ENCODE measurements around the gene RASSF3.

RASSF3 gene

GRCh38 chr12:64729909-64730587 is 119.8 kb downstream of the RASSF3 start:
- no peak for DNase-seq (ENCODE audit: low spot score)

GRCh38 chr12:64730588-64730969 is 120.3 kb downstream of the RASSF3 start:
- DNase-seq (ENCODE audit: low spot score), result no peak

- DNase-seq (ENCODE audit: low spot score), result no peak
Measured at GRCh38 chr12:64731683-64732082, 121.4 kb downstream of the RASSF3 start.

- DNase-seq (ENCODE audit: low spot score), result no peak
Measured at GRCh38 chr12:64733857-64734256, 123.6 kb downstream of the RASSF3 start.

GRCh38 chr12:64735442-64735841 is 125.1 kb downstream of the RASSF3 start:
- no peak for DNase-seq (ENCODE audit: low spot score)

GRCh38 chr12:64736771-64737170 is 126.5 kb downstream of the RASSF3 start:
- no peak for DNase-seq (ENCODE audit: low spot score)

DNA sequence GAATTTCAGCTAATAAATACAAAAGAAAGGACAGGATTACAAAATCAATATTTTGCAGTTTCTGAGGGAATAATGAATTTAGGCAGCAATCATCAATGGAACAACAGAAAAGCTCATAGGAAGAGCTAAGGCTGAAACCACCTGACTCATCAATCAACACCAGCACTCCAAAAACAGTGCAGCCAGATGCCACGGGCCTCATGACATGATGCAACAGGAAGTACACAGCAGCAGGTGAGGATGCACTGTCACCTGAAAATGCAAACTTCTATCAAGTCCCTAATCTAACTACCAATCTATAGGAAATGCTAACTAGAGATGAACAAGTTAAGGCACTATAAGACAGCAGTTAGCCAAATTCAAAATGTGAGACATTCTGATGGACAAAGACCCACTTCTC is 127.2 kb downstream of the RASSF3 start:
- DNase-seq (ENCODE audit: low spot score), result no peak

GRCh38 chr12:64739778-64740177 is 129.5 kb downstream of the RASSF3 start:
- no peak for DNase-seq (ENCODE audit: low spot score)

- DNase-seq (ENCODE audit: low spot score), result no peak
Measured at GRCh38 chr12:64740646-64741045, 130.4 kb downstream of the RASSF3 start.

DNA sequence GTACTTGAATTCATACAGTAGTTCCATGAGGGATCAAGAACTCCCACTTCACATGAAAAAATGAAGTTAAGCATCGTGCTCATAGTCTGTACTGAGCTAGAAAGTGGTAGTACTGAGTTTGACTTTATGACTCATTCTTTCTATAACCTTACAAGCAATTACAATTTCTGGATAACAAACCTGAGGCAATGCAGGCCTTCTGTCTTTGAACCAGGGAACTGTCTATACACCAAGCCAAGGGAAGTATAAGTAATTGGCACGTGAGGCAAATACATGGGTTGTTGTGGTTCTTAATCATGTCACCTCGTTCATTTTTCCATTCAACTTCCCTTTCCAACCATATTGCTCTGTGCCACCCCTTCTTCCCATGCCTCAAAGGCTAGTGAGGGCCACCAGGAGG is 132.1 kb downstream of the RASSF3 start:
- no peak for DNase-seq (ENCODE audit: low spot score)

- DNase-seq (ENCODE audit: low spot score), result no peak
Measured at GRCh38 chr12:64743206-64743605, 132.9 kb downstream of the RASSF3 start.

GRCh38 chr12:64744422-64745258 is 134.3 kb downstream of the RASSF3 start:
- no peak for DNase-seq (ENCODE audit: low spot score)

DNA sequence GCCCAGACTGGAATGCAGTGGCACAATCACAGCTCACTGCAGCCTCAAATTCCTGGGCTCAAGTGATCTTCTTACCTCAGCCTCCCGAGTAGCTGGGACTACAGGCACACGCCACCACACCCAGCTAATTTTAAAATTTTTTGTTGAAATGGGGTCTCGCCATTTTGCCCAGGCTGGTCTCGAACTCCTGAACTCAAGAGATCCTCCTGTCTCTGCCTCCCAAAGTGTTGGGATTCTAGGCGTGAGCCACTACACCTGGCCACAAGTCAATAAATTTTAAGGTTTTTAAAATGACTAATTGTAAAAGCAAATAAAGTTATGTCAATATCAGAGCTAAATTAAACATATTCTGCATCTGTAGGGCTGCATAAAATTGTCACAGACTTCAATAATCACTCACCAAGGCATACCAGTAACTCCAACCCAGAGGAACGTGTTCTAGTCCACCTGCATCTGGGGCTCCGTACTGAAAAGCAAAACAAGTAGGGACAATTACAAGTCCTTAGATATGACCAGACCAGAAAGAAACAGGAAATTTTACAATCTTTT is 135.0 kb downstream of the RASSF3 start:
- no peak for DNase-seq (ENCODE audit: low spot score)

DNA sequence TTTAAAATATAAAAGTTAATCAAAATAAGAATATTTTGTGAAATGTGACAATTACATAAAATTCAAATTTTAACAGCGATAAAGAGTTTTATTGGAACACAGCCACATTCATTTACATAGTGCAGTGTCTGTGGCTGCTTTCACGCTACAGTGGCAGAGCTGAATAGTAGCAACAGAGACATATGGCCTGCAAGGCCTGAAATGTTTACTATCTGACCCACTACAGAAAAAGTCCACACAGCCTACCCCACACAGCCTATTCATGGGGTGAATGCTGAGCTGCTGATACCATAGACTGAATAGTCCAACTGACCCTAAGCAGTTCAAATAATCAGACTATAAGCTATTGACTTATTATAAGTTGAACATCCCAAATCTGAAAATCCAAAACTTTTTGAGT is 135.7 kb downstream of the RASSF3 start:
- no peak for DNase-seq (ENCODE audit: low spot score)

- no peak for DNase-seq (ENCODE audit: low spot score)
Measured at GRCh38 chr12:64746663-64747062, 136.4 kb downstream of the RASSF3 start.

Measured in cerebellar cortex (tissue), 1 donor.